C4-2B (cell line): ENCODE measurements around the gene UBE2Z.

Source experiments
- ZFX ChIP-seq: fragments of 450-650 bp; IDR thresholded peaks from 2 replicates; pipeline ENCODE4 v1.6.1; 2017
- TF ChIP-seq, protein P1 (sequence below): fragments of 450-650 bp; conservative IDR thresholded peaks from 2 replicates; pipeline ENCODE4 v1.5.1; 2017; ENCODE audit warnings: mild to moderate bottlenecking

DNA sequence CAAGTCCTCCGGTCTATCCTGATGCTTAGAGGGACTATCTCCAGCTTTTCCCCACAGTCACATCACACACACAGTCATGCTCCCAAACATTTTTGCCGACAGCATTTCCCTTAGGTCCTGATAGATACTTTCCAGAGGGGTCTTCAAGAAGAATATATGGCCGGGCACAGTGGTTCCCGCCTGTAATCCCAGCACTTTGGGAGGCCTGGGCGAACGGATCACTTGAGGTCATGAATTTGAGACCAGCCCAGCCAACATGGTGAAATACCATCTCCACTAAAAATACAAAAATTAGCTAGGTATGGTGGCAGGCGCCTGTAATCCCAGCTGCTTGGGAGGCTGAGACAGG lies 64.5 kb downstream of the UBE2Z start:
- TF ChIP-seq, protein P1, sequence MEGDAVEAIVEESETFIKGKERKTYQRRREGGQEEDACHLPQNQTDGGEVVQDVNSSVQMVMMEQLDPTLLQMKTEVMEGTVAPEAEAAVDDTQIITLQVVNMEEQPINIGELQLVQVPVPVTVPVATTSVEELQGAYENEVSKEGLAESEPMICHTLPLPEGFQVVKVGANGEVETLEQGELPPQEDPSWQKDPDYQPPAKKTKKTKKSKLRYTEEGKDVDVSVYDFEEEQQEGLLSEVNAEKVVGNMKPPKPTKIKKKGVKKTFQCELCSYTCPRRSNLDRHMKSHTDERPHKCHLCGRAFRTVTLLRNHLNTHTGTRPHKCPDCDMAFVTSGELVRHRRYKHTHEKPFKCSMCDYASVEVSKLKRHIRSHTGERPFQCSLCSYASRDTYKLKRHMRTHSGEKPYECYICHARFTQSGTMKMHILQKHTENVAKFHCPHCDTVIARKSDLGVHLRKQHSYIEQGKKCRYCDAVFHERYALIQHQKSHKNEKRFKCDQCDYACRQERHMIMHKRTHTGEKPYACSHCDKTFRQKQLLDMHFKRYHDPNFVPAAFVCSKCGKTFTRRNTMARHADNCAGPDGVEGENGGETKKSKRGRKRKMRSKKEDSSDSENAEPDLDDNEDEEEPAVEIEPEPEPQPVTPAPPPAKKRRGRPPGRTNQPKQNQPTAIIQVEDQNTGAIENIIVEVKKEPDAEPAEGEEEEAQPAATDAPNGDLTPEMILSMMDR: no peak
- no peak for TF ChIP-seq ZFX
